NT2/D1 (cell line): ENCODE results near the gene MAP2K3.

Source experiments
- DNase-seq: peaks from one replicate; pipeline ENCODE4 v3.0.0-alpha.2; 2011; ENCODE audit warnings: low read depth, low spot score
- H3K27me3 ChIP-seq: 2 replicates; pipeline ENCODE4 v1.6.0; 2011; ENCODE audit warnings: mild to moderate bottlenecking; ENCODE audit not compliant: insufficient read length, insufficient read depth
- H3K36me3 ChIP-seq: 2 replicates; pipeline ENCODE4 v1.6.1; 2011; ENCODE audit warnings: mild to moderate bottlenecking, low read length, mixed read lengths; ENCODE audit not compliant: insufficient read depth, insufficient read length
- H3K4me1 ChIP-seq: 2 replicates; pipeline ENCODE4 v1.5.1; 2011; ENCODE audit not compliant: insufficient read depth, insufficient read length
- H3K4me3 ChIP-seq: 2 replicates; pipeline ENCODE4 v1.5.1; 2011; ENCODE audit warnings: low read depth; ENCODE audit not compliant: insufficient read length
- H3K9ac ChIP-seq: 2 replicates; pipeline ENCODE4 v1.6.0; 2011; ENCODE audit warnings: low read depth; ENCODE audit not compliant: insufficient read length
- H3K9me3 ChIP-seq: 2 replicates; pipeline ENCODE4 v1.5.1; 2011; ENCODE audit warnings: mild to moderate bottlenecking, low read length; ENCODE audit not compliant: insufficient read depth
- SUZ12 ChIP-seq: IDR thresholded peaks from 2 replicates; pipeline ENCODE4 v1.6.1; 2011; ENCODE audit not compliant: insufficient read length, insufficient read depth; ENCODE audit errors: extremely low read depth
- YY1 ChIP-seq: IDR thresholded peaks from 2 replicates; pipeline ENCODE4 v1.6.1; 2011; ENCODE audit not compliant: insufficient read length, insufficient read depth
- ZNF274 ChIP-seq: IDR thresholded peaks from 2 replicates; pipeline ENCODE4 v1.6.1; 2011; ENCODE audit warnings: mild to moderate bottlenecking, low read depth, low read length

MAP2K3 gene

GRCh38 chr17:21243516-21244303 is 40.8 kb upstream of the MAP2K3 start:
- DNase-seq = no peak
- no peak for TF ChIP-seq YY1
- TF ChIP-seq ZNF274 = no peak
- TF ChIP-seq SUZ12 = no peak
- H3K27me3 ChIP-seq = no peaks in the 10 kb centered on the region
- no peak overlapping the region for H3K4me3 ChIP-seq
- H3K4me1 ChIP-seq = peaks cover 44% of the 10 kb centered on the region
- H3K9ac ChIP-seq = no peak overlapping the region
- no peaks in the 10 kb centered on the region for H3K36me3 ChIP-seq
- H3K9me3 ChIP-seq = no peaks in the 10 kb centered on the region

GRCh38 chr17:21245639-21246084 is 38.8 kb upstream of the MAP2K3 start:
- H3K36me3 ChIP-seq = no peaks in the 10 kb centered on the region
- H3K4me3 ChIP-seq = no peak overlapping the region
- no peaks in the 10 kb centered on the region for H3K9me3 ChIP-seq
- H3K4me1 ChIP-seq = peaks cover 30% of the 10 kb centered on the region
- no peaks in the 10 kb centered on the region for H3K27me3 ChIP-seq
- TF ChIP-seq YY1 (no peak), ZNF274 (no peak), SUZ12 (no peak)
- DNase-seq = no peak
- no peak overlapping the region for H3K9ac ChIP-seq

GRCh38 chr17:21246698-21247097 is 37.8 kb upstream of the MAP2K3 start:
- no peak overlapping the region for H3K4me3 ChIP-seq
- H3K27me3 ChIP-seq = no peaks in the 10 kb centered on the region
- TF ChIP-seq SUZ12 (no peak), ZNF274 (no peak), YY1 (no peak)
- H3K4me1 ChIP-seq = peaks cover 20% of the 10 kb centered on the region
- DNase-seq = no peak
- H3K9ac ChIP-seq = no peak overlapping the region
- no peaks in the 10 kb centered on the region for H3K9me3 ChIP-seq
- no peaks in the 10 kb centered on the region for H3K36me3 ChIP-seq

GRCh38 chr17:21247552-21248258 is 36.8 kb upstream of the MAP2K3 start:
- peak overlapping the region; percentile 17 for H3K9ac ChIP-seq
- no peaks in the 10 kb centered on the region for H3K36me3 ChIP-seq
- no peak for DNase-seq
- no peak overlapping the region for H3K4me3 ChIP-seq
- H3K9me3 ChIP-seq = no peaks in the 10 kb centered on the region
- H3K4me1 ChIP-seq = peaks cover 11% of the 10 kb centered on the region
- no peak for TF ChIP-seq ZNF274
- no peak for TF ChIP-seq SUZ12
- no peak for TF ChIP-seq YY1
- H3K27me3 ChIP-seq = peaks cover 7% of the 10 kb centered on the region

GRCh38 chr17:21248500-21248899 is 36.0 kb upstream of the MAP2K3 start:
- Histone ChIP-seq H3K4me1 (peaks cover 4% of the 10 kb centered on the region), H3K9ac (no peak overlapping the region), H3K4me3 (no peak overlapping the region), H3K9me3 (no peaks in the 10 kb centered on the region), H3K27me3 (peaks cover 7% of the 10 kb centered on the region), H3K36me3 (no peaks in the 10 kb centered on the region)
- TF ChIP-seq SUZ12 (no peak), ZNF274 (no peak)
- DNase-seq = no peak

GRCh38 chr17:21249086-21249795 is 35.3 kb upstream of the MAP2K3 start:
- no peak for DNase-seq
- TF ChIP-seq SUZ12 = no peak
- TF ChIP-seq YY1 = no peak
- TF ChIP-seq ZNF274 = no peak
- no peaks in the 10 kb centered on the region for H3K9me3 ChIP-seq
- H3K4me1 ChIP-seq = no peaks in the 10 kb centered on the region
- peaks cover 13% of the 10 kb centered on the region for H3K27me3 ChIP-seq
- H3K36me3 ChIP-seq = no peaks in the 10 kb centered on the region
- H3K9ac ChIP-seq = no peak overlapping the region
- H3K4me3 ChIP-seq = no peak overlapping the region
